RWPE2 (cell line): ENCODE data around the gene OR11H7.
"Not testable (repeated sequence)": the region's sequence is repeated elsewhere in the genome, so short reads cannot be mapped to it uniquely, and the experiment has no call there.

Source experiments
- ATAC-seq: fragments of 200-7000 bp; cut with Tn5 transposase; 3 replicates; pipeline ENCODE4 v1.9.1; 2021; ENCODE audit warnings: low read depth
- DNase-seq: peaks from one replicate; pipeline ENCODE4 v3.0.0-alpha.2; 2020; ENCODE audit warnings: low spot score
- H3K27ac ChIP-seq: fragments of 450-650 bp; 2 replicates; pipeline ENCODE4 v1.5.1; 2017; ENCODE audit warnings: mild to moderate bottlenecking; ENCODE audit not compliant: poor library complexity, severe bottlenecking
- H3K27me3 ChIP-seq: fragments of 250-450 bp; sonication (Bioruptor Pico); 2 replicates; pipeline ENCODE4 v1.5.1; 2021; ENCODE audit warnings: mild to moderate bottlenecking, moderate library complexity; ENCODE audit not compliant: insufficient read depth, poor library complexity, severe bottlenecking
- H3K36me3 ChIP-seq: fragments of 250-450 bp; sonication (Bioruptor Pico); 2 replicates; pipeline ENCODE4 v1.5.1; 2020; ENCODE audit warnings: low read depth, mild to moderate bottlenecking, moderate library complexity
- H3K4me1 ChIP-seq: fragments of 250-450 bp; sonication (Bioruptor Pico); 2 replicates; pipeline ENCODE4 v1.5.1; 2021; ENCODE audit warnings: mild to moderate bottlenecking, moderate library complexity; ENCODE audit not compliant: insufficient read depth, poor library complexity, severe bottlenecking
- H3K4me3 ChIP-seq: fragments of 250-450 bp; sonication (Bioruptor Pico); 2 replicates; pipeline ENCODE4 v1.5.1; 2021; ENCODE audit warnings: mild to moderate bottlenecking, moderate library complexity; ENCODE audit not compliant: severe bottlenecking
- H3K9me3 ChIP-seq: fragments of 250-450 bp; sonication (Bioruptor Pico); 2 replicates; pipeline ENCODE4 v1.5.1; 2021; ENCODE audit warnings: mild to moderate bottlenecking, moderate library complexity; ENCODE audit not compliant: severe bottlenecking
- TF ChIP-seq, protein P1 (sequence below): fragments of 450-650 bp; IDR thresholded peaks from one replicate; pipeline ENCODE4 v1.5.1; 2017; ENCODE audit warnings: mild to moderate bottlenecking, moderate library complexity; ENCODE audit not compliant: poor library complexity, severe bottlenecking

OR11H7 gene

GRCh38 chr14:20215196-20215595 is 13.6 kb upstream of the OR11H7 start:
- no peak overlapping the region for H3K4me3 ChIP-seq
- no peak for DNase-seq
- H3K36me3 ChIP-seq, result no peaks in the 10 kb centered on the region
- TF ChIP-seq, protein P1, sequence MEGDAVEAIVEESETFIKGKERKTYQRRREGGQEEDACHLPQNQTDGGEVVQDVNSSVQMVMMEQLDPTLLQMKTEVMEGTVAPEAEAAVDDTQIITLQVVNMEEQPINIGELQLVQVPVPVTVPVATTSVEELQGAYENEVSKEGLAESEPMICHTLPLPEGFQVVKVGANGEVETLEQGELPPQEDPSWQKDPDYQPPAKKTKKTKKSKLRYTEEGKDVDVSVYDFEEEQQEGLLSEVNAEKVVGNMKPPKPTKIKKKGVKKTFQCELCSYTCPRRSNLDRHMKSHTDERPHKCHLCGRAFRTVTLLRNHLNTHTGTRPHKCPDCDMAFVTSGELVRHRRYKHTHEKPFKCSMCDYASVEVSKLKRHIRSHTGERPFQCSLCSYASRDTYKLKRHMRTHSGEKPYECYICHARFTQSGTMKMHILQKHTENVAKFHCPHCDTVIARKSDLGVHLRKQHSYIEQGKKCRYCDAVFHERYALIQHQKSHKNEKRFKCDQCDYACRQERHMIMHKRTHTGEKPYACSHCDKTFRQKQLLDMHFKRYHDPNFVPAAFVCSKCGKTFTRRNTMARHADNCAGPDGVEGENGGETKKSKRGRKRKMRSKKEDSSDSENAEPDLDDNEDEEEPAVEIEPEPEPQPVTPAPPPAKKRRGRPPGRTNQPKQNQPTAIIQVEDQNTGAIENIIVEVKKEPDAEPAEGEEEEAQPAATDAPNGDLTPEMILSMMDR, result no peak
- no peak overlapping the region for H3K27ac ChIP-seq
- no peaks in the 10 kb centered on the region for H3K9me3 ChIP-seq
- H3K27me3 ChIP-seq, result no peaks in the 10 kb centered on the region
- no peaks in the 10 kb centered on the region for H3K4me1 ChIP-seq
- no peak for ATAC-seq

- no peaks in the 10 kb centered on the region for H3K9me3 ChIP-seq
- ATAC-seq, result peak; percentile 25; the same call in 1 of the 3 replicates
- H3K4me3 ChIP-seq, result no peak overlapping the region
- no peaks in the 10 kb centered on the region for H3K4me1 ChIP-seq
- no peak for DNase-seq
- no peaks in the 10 kb centered on the region for H3K36me3 ChIP-seq
- no peaks in the 10 kb centered on the region for H3K27me3 ChIP-seq
- no peak overlapping the region for H3K27ac ChIP-seq
- TF ChIP-seq, protein P1, result no peak
These were observed 9.7 kb upstream of the OR11H7 start for GRCh38 chr14:20219033-20219432.

- DNase-seq (no peak), ATAC-seq (no peak)
- Histone ChIP-seq H3K36me3 (no peaks in the 10 kb centered on the region), H3K27me3 (peaks cover 5% of the 10 kb centered on the region), H3K4me1 (no peaks in the 10 kb centered on the region), H3K27ac (no peak within 1 kb of the TSS), H3K4me3 (no peak within 1 kb of the TSS), H3K9me3 (no peaks in the 10 kb centered on the region)
- TF ChIP-seq, protein P1, result no peak
These were observed 5.4 kb upstream of the OR11H7 start, which contains the start of gene OR11H6 for GRCh38 chr14:20223410-20223809. TSS of gene OR11H6 (plus strand) at chr14:20223710. CDS start at chr14:20223710, 0 bp downstream.

DNA sequence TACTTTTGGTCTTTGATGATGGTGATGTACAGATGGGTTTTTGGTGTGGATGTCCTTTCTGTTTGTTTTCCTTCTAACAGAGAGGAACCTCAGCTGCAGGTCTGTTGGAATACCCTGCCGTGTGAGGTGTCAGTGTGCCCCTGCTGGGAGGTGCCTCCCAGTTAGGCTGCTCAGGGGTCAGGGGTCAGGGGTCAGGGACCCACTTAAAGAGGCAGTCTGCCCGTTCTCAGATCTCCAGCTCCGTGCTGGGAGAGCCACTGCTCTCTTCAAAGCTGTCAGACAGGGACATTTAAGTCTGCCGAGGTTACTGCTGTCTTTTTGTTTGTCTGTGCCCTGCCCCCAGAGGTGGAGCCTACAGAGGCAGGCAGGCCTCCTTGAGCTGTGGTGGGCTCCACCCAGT is 6.6 kb downstream of the OR11H7 start:
- not testable (repeated sequence) for H3K27me3 ChIP-seq, H3K4me1 ChIP-seq, H3K27ac ChIP-seq, H3K9me3 ChIP-seq, H3K4me3 ChIP-seq, H3K36me3 ChIP-seq, ATAC-seq, DNase-seq

DNA sequence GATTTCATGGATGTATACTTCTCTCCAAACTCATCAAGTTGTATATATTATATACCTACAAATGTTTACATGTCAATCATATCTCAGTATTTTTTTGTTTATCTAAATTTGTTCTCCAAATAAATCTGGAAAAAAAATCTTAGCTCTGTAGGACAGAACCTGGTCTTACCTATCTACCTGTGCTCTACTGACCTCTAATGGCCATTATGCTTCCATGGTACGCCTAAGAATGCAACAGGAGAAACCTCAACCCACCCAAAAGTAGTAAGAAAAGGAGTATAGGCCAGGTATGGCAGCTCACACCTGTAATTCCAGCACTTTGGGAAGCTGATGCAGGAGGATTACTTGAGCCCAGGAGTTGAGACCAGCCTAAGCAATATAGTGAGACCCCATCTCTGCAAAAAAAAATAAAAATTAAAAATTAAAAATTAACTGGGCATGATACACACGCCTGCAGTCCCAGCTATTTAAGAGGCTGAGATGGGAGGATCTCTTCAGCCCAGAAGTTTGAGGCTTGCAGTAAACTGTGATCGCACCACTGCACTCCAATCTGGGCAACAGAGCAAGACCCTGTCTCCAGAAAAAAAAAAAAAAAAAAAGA is 19.0 kb downstream of the OR11H7 start:
- peak; percentile 84 for ATAC-seq
- H3K27ac ChIP-seq, result no peak overlapping the region
- H3K4me1 ChIP-seq, result no peaks in the 10 kb centered on the region
- DNase-seq, result no peak
- H3K9me3 ChIP-seq, result no peaks in the 10 kb centered on the region
- no peak overlapping the region for H3K4me3 ChIP-seq
- no peaks in the 10 kb centered on the region for H3K27me3 ChIP-seq
- H3K36me3 ChIP-seq, result no peaks in the 10 kb centered on the region
- TF ChIP-seq, protein P1, result peak; percentile 83
